HL-60/S4 treated with retinoic acid at 250 ng/mL for 4 days and 3 days (cell line): Measurements from ENCODE around the gene CCL11.

Experiments
- in situ Hi-C: fragments of 300-500 bp; cut with MboI; formaldehyde crosslinking; loops from 2 replicates; pipeline ENCODE4 v1.7.0; 2022; ENCODE audit warnings: low sequenced_read_pairs

CCL11 gene

GRCh38 chr17:34285286-34285792, at the start of gene CCL11:
Gene CCL11 (plus strand): TSS chr17:34285742. CDS start chr17:34285809, 67 bp downstream.
- in situ Hi-C loops: no loop called here

GRCh38 chr17:34236281-34236892, 49.2 kb upstream of the CCL11 start:
- in situ Hi-C loops: no loop called here

- in situ Hi-C loops: no loop called here
Observed at GRCh38 chr17:34237458-34237857, 48.1 kb upstream of the CCL11 start.

GRCh38 chr17:34241062-34241461, 44.5 kb upstream of the CCL11 start:
- in situ Hi-C loops: no loop called here

- in situ Hi-C loops: no loop called here
Observed at GRCh38 chr17:34242587-34243363, 42.8 kb upstream of the CCL11 start.

GRCh38 chr17:34243364-34244320, 41.9 kb upstream of the CCL11 start:
- in situ Hi-C loops: no loop called here

GRCh38 chr17:34245351-34245905, 40.1 kb upstream of the CCL11 start:
- in situ Hi-C loops: loop anchor here (5.0 kb wide), 1 partner anchor 43 kb away; no protein-coding TSS in a partner anchor

- in situ Hi-C loops: loop anchor here (5.0 kb wide), 1 partner anchor 44 kb away; no protein-coding TSS in a partner anchor
Observed at GRCh38 chr17:34246446-34246845, 39.1 kb upstream of the CCL11 start.

- in situ Hi-C loops: loop anchor here (5.0 kb wide), 1 partner anchor 45 kb away; no protein-coding TSS in a partner anchor
Observed at GRCh38 chr17:34246881-34247280, 38.7 kb upstream of the CCL11 start.

- in situ Hi-C loops: loop anchor here (5.0 kb wide), 1 partner anchor 46 kb away; no protein-coding TSS in a partner anchor
Observed at GRCh38 chr17:34248511-34249024, 37.0 kb upstream of the CCL11 start.

GRCh38 chr17:34249061-34249460, 36.5 kb upstream of the CCL11 start:
- in situ Hi-C loops: loop anchor here (5.0 kb wide), 1 partner anchor 47 kb away; no protein-coding TSS in a partner anchor

GRCh38 chr17:34249478-34249877, 36.1 kb upstream of the CCL11 start:
- in situ Hi-C loops: loop anchor here (5.0 kb wide), 1 partner anchor 47 kb away; no protein-coding TSS in a partner anchor

GRCh38 chr17:34251186-34251585, 34.4 kb upstream of the CCL11 start:
- in situ Hi-C loops: no loop called here

- in situ Hi-C loops: no loop called here
Observed at GRCh38 chr17:34252095-34252443, 33.5 kb upstream of the CCL11 start.

- in situ Hi-C loops: no loop called here
Observed at GRCh38 chr17:34252444-34253138, 33.0 kb upstream of the CCL11 start.

- in situ Hi-C loops: no loop called here
Observed at GRCh38 chr17:34253139-34253525, 32.4 kb upstream of the CCL11 start.

- in situ Hi-C loops: no loop called here
Observed at GRCh38 chr17:34254146-34254545, 31.4 kb upstream of the CCL11 start.

GRCh38 chr17:34254651-34255380, 30.7 kb upstream of the CCL11 start, which contains the start of gene CCL2:
Gene CCL2 (plus strand): TSS chr17:34255285. CDS start chr17:34255350, 65 bp downstream.
- in situ Hi-C loops: no loop called here

- in situ Hi-C loops: no loop called here
Observed at GRCh38 chr17:34255381-34255732, 30.2 kb upstream of the CCL11 start.
